ENCODE data around the gene SPTBN4.

Gene SPTBN4

GRCh38 chr19:40508739-40509260 is 42.0 kb downstream of the SPTBN4 start:
- no peak overlapping the region for H2AK5ac ChIP-seq (ENCODE audit: low read length)
- H3K4me3 ChIP-seq (ENCODE audit: low read depth, low read length) = no peak overlapping the region
- no peak for DNase-seq
- no peak overlapping the region for H3K4me2 ChIP-seq (ENCODE audit: low read length)
- H3K4ac ChIP-seq (ENCODE audit: low read depth, low read length) = no peak overlapping the region
- H2AFZ ChIP-seq (ENCODE audit: insufficient read depth, low read length, poor library complexity) = no peak overlapping the region
- H4K91ac ChIP-seq (ENCODE audit: low read depth, low read length) = no peak overlapping the region
- no peaks in the 10 kb centered on the region for H3K36me3 ChIP-seq (ENCODE audit: control insufficient read depth in 1 of 2, insufficient read depth in 2 of 2, low read length in 2 of 2)
- H3K9me3 ChIP-seq (ENCODE audit: insufficient read depth, low read depth, low read length) = peaks cover 12% of the 10 kb centered on the region
- WGBS (ENCODE audit: extremely low coverage, insufficient coverage, insufficient read length) = no CpG with 5 or more reads among the region's 8 CpGs
- H3K14ac ChIP-seq (ENCODE audit: low read length) = no peak overlapping the region
- H4K12ac ChIP-seq (ENCODE audit: low read depth, low read length) = no peak overlapping the region
- peaks cover 4% of the 10 kb centered on the region in 2 experiments for H3K4me1 ChIP-seq (ENCODE audit: control insufficient read depth in 1 of 2, insufficient read depth in 2 of 2, low read length in 2 of 2)
- no peak overlapping the region for H3K9ac ChIP-seq (ENCODE audit: low read length)
- H2BK12ac ChIP-seq (ENCODE audit: low read length) = no peak overlapping the region
- no peaks in the 10 kb centered on the region for H3K79me1 ChIP-seq (ENCODE audit: low read length)
- no peak overlapping the region for H2BK5ac ChIP-seq (ENCODE audit: low read depth, low read length, poor library complexity)
- no peak overlapping the region for H4K8ac ChIP-seq (ENCODE audit: low read depth, low read length)
- no peak overlapping the region for H3K18ac ChIP-seq (ENCODE audit: low read length)
- no peak overlapping the region for H2BK120ac ChIP-seq (ENCODE audit: insufficient read depth, low read length, poor library complexity)
- H3K27me3 ChIP-seq (ENCODE audit: insufficient read depth, low read length) = peaks cover 20% of the 10 kb centered on the region
- no peak overlapping the region for H3K23ac ChIP-seq (ENCODE audit: low read length)
- H3K79me2 ChIP-seq (ENCODE audit: control insufficient read depth, insufficient read depth, low read length, poor library complexity) = no peaks in the 10 kb centered on the region
- no peak overlapping the region for H3K27ac ChIP-seq (ENCODE audit: low read depth, low read length)

DNA sequence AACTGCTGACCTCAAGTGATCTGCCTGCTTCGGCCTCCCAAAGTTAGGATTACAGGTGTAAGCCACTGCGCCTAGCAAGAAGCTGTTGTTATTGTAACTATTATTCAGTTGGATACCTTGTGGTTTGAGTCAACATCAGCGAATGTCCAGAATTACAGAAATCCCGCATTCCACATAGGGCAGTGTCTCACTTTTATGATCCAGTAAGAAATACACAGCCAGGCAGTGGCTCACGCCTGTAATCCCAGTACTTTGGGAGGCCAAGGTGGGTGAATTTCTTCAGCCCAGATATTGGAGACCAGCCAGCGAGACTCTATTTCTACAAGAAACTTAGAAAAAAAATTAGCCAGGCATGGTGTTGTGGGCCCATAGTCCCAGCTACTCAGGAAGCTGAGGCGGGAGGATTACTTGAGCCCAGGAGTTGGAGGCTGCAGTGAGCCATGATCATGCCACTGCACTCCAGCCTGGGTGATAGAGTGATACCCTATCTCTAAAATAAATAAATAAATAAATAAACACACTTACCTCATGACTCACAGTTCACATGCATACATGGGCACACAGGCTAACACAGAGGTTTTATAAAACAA is 43.8 kb downstream of the SPTBN4 start:
- no peak overlapping the region for H3K27ac ChIP-seq (ENCODE audit: low read depth, low read length)

DNA sequence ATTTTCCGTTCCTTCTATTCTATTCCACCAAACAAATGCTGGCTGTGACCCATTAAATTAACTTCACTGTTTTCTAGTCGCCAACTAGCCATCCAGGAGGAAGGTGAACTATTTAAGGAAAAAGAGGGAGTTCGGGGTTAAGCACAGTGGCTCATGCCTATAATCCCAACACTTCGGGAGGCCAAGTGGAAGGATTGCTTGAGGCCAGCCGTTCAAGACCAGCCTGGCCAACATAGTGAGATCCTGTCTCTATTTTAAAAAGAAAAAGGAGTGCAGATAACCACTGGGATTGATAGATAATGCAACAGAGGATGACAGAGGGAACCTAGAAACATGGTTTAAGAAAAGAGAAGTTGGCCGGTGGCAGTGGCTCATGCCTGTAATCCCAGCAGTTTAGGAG is 44.7 kb downstream of the SPTBN4 start:
- no peak overlapping the region for H4K8ac ChIP-seq (ENCODE audit: low read depth, low read length)
- no peak overlapping the region for H3K9ac ChIP-seq (ENCODE audit: low read length)
- no peak overlapping the region for H3K27ac ChIP-seq (ENCODE audit: low read depth, low read length)
- H4K12ac ChIP-seq (ENCODE audit: low read depth, low read length) = no peak overlapping the region
- H2BK120ac ChIP-seq (ENCODE audit: insufficient read depth, low read length, poor library complexity) = no peak overlapping the region
- H3K4ac ChIP-seq (ENCODE audit: low read depth, low read length) = no peak overlapping the region
- no peak overlapping the region for H3K18ac ChIP-seq (ENCODE audit: low read length)
- H3K9me3 ChIP-seq (ENCODE audit: insufficient read depth, low read depth, low read length) = peaks cover 12% of the 10 kb centered on the region
- no peaks in the 10 kb centered on the region for H3K79me2 ChIP-seq (ENCODE audit: control insufficient read depth, insufficient read depth, low read length, poor library complexity)
- no peaks in the 10 kb centered on the region for H3K79me1 ChIP-seq (ENCODE audit: low read length)
- no peak overlapping the region for H3K23ac ChIP-seq (ENCODE audit: low read length)
- no CpG with 5 or more reads among the region's 6 CpGs for WGBS (ENCODE audit: extremely low coverage, insufficient coverage, insufficient read length)
- H2AK5ac ChIP-seq (ENCODE audit: low read length) = no peak overlapping the region
- DNase-seq = no peak
- no peaks in the 10 kb centered on the region for H3K36me3 ChIP-seq (ENCODE audit: control insufficient read depth in 1 of 2, insufficient read depth in 2 of 2, low read length in 2 of 2)
- H3K4me1 ChIP-seq (ENCODE audit: control insufficient read depth in 1 of 2, insufficient read depth in 2 of 2, low read length in 2 of 2) = peaks cover 4% of the 10 kb centered on the region in 2 experiments
- peaks cover 28% of the 10 kb centered on the region for H3K27me3 ChIP-seq (ENCODE audit: insufficient read depth, low read length)
- H2AFZ ChIP-seq (ENCODE audit: insufficient read depth, low read length, poor library complexity) = no peak overlapping the region
- no peak overlapping the region for H3K4me2 ChIP-seq (ENCODE audit: low read length)
- H2BK12ac ChIP-seq (ENCODE audit: low read length) = no peak overlapping the region
- no peak overlapping the region for H3K14ac ChIP-seq (ENCODE audit: low read length)
- H4K91ac ChIP-seq (ENCODE audit: low read depth, low read length) = no peak overlapping the region
- no peak overlapping the region for H3K4me3 ChIP-seq (ENCODE audit: low read depth, low read length)
- H2BK5ac ChIP-seq (ENCODE audit: low read depth, low read length, poor library complexity) = no peak overlapping the region

More for the DNA sequence above, 43.8 kb downstream of the SPTBN4 start:
- Histone ChIP-seq H3K36me3 (ENCODE audit: control insufficient read depth in 1 of 2, insufficient read depth in 2 of 2, low read length in 2 of 2) (no peaks in the 10 kb centered on the region), H3K14ac (ENCODE audit: low read length) (no peak overlapping the region), H3K23ac (ENCODE audit: low read length) (no peak overlapping the region), H2AFZ (ENCODE audit: insufficient read depth, low read length, poor library complexity) (no peak overlapping the region), H3K4ac (ENCODE audit: low read depth, low read length) (no peak overlapping the region), H3K4me1 (ENCODE audit: control insufficient read depth in 1 of 2, insufficient read depth in 2 of 2, low read length in 2 of 2) (peaks cover 4% of the 10 kb centered on the region in 2 experiments), H3K79me2 (ENCODE audit: control insufficient read depth, insufficient read depth, low read length, poor library complexity) (no peaks in the 10 kb centered on the region), H2BK12ac (ENCODE audit: low read length) (no peak overlapping the region), H3K79me1 (ENCODE audit: low read length) (no peaks in the 10 kb centered on the region), H4K12ac (ENCODE audit: low read depth, low read length) (no peak overlapping the region), H3K9me3 (ENCODE audit: insufficient read depth, low read depth, low read length) (peaks cover 12% of the 10 kb centered on the region), H4K91ac (ENCODE audit: low read depth, low read length) (no peak overlapping the region), H3K18ac (ENCODE audit: low read length) (no peak overlapping the region), H4K8ac (ENCODE audit: low read depth, low read length) (no peak overlapping the region), H3K9ac (ENCODE audit: low read length) (no peak overlapping the region), H3K27me3 (ENCODE audit: insufficient read depth, low read length) (peaks cover 28% of the 10 kb centered on the region), H2BK5ac (ENCODE audit: low read depth, low read length, poor library complexity) (no peak overlapping the region), H3K4me2 (ENCODE audit: low read length) (no peak overlapping the region), H3K4me3 (ENCODE audit: low read depth, low read length) (no peak overlapping the region), H2AK5ac (ENCODE audit: low read length) (no peak overlapping the region), H2BK120ac (ENCODE audit: insufficient read depth, low read length, poor library complexity) (no peak overlapping the region)
- WGBS (ENCODE audit: extremely low coverage, insufficient coverage, insufficient read length) = no CpG with 5 or more reads among the region's 7 CpGs
- peak in 1 of 2 donors; percentile 34 for DNase-seq

GRCh38 chr19:40512110-40512472 is 45.3 kb downstream of the SPTBN4 start:
- Histone ChIP-seq H2AK5ac (ENCODE audit: low read length) (no peak overlapping the region), H4K12ac (ENCODE audit: low read depth, low read length) (no peak overlapping the region), H3K79me1 (ENCODE audit: low read length) (no peaks in the 10 kb centered on the region), H3K4ac (ENCODE audit: low read depth, low read length) (no peak overlapping the region), H2BK12ac (ENCODE audit: low read length) (no peak overlapping the region), H3K4me1 (ENCODE audit: control insufficient read depth in 1 of 2, insufficient read depth in 2 of 2, low read length in 2 of 2) (peaks cover 4% of the 10 kb centered on the region in 2 experiments), H4K91ac (ENCODE audit: low read depth, low read length) (no peak overlapping the region), H3K36me3 (ENCODE audit: control insufficient read depth in 1 of 2, insufficient read depth in 2 of 2, low read length in 2 of 2) (no peaks in the 10 kb centered on the region), H3K27ac (ENCODE audit: low read depth, low read length) (no peak overlapping the region), H3K4me3 (ENCODE audit: low read depth, low read length) (peak overlapping the region; percentile 37), H3K79me2 (ENCODE audit: control insufficient read depth, insufficient read depth, low read length, poor library complexity) (no peaks in the 10 kb centered on the region), H2BK5ac (ENCODE audit: low read depth, low read length, poor library complexity) (no peak overlapping the region), H2AFZ (ENCODE audit: insufficient read depth, low read length, poor library complexity) (no peak overlapping the region), H4K8ac (ENCODE audit: low read depth, low read length) (no peak overlapping the region), H2BK120ac (ENCODE audit: insufficient read depth, low read length, poor library complexity) (no peak overlapping the region), H3K9ac (ENCODE audit: low read length) (no peak overlapping the region), H3K14ac (ENCODE audit: low read length) (no peak overlapping the region), H3K27me3 (ENCODE audit: insufficient read depth, low read length) (peaks cover 28% of the 10 kb centered on the region), H3K9me3 (ENCODE audit: insufficient read depth, low read depth, low read length) (peaks cover 12% of the 10 kb centered on the region), H3K23ac (ENCODE audit: low read length) (peak overlapping the region; percentile 29), H3K4me2 (ENCODE audit: low read length) (peak overlapping the region; percentile 57), H3K18ac (ENCODE audit: low read length) (no peak overlapping the region)
- DNase-seq = no peak
- WGBS (ENCODE audit: extremely low coverage, insufficient coverage, insufficient read length) = no CpG with 5 or more reads among the region's 1 CpG

Measured in trophoblast cell (in vitro differentiated cells and primary cell).